IMR-90 (cell line): ENCODE measurements around the gene MDP1. TPM values are rescaled to one million over a fixed set of nuclear protein-coding genes. Genes with fewer than 3 reads are reported as not detected.

Experiments used
- ATAC-seq: fragments of 200-7000 bp; cut with Tn5 transposase; 2 replicates; pipeline ENCODE4 v1.9.1; 2020; ENCODE audit warnings: low read depth, mild to moderate bottlenecking, moderate library complexity
- BruUV-seq: library from RNA; stranded (reverse); fragments of 400-500 nt; replicated peaks from 2 replicates; lab custom pipeline; 2021; lab: Mats Ljungman, UMichigan
- CTCF ChIA-PET: fragments of 300-600 bp; formaldehyde crosslinking; extraction: SDS; loops from one replicate; lab custom pipeline; 2021; ENCODE audit warnings: antibody characterized with exemption; lab: Yijun Ruan, JAX
- POLR2A ChIA-PET: fragments of 300-600 bp; sonication (Branson Sonifier 250); formaldehyde crosslinking; loops from one replicate; lab custom pipeline; 2022; ENCODE audit warnings: antibody characterized with exemption; ENCODE audit not compliant: unreplicated experiment; lab: Charles Lee
- DNase-seq: peaks from one replicate; pipeline ENCODE4 v3.0.0; 2013
- H2AFZ ChIP-seq: replicated peaks from 2 replicates; pipeline ENCODE3; 2013; ENCODE audit warnings: low read length, mild to moderate bottlenecking; ENCODE audit not compliant: poor library complexity
- H2AK5ac ChIP-seq: 2 replicates; pipeline ENCODE4 v1.6.1; 2013; ENCODE audit warnings: low read depth, low read length, inconsistent platforms
- H2AK9ac ChIP-seq: replicated peaks from 2 replicates; pipeline ENCODE3; 2013; ENCODE audit warnings: mild to moderate bottlenecking, low read depth, low read length, moderate library complexity; ENCODE audit not compliant: poor library complexity
- H2BK120ac ChIP-seq: 2 replicates; pipeline ENCODE4 v1.6.1; 2013; ENCODE audit warnings: low read depth, low read length, inconsistent platforms
- H2BK15ac ChIP-seq: 3 replicates; pipeline ENCODE4 v1.6.1; 2013; ENCODE audit warnings: low read depth, low read length, inconsistent platforms
- H2BK20ac ChIP-seq: 2 replicates; pipeline ENCODE4 v1.6.1; 2013; ENCODE audit warnings: low read depth, mild to moderate bottlenecking, inconsistent platforms, low read length, moderate library complexity
- H2BK5ac ChIP-seq: 2 replicates; pipeline ENCODE4 v1.6.1; 2013; ENCODE audit warnings: mild to moderate bottlenecking, low read depth, low read length, inconsistent platforms; ENCODE audit not compliant: poor library complexity, severe bottlenecking
- H3K14ac ChIP-seq: replicated peaks from 2 replicates; pipeline ENCODE4 v1.6.1; 2013; ENCODE audit warnings: low read depth, low read length, inconsistent platforms
- H3K18ac ChIP-seq: 2 replicates; pipeline ENCODE4 v1.6.1; 2013; ENCODE audit warnings: low read depth, low read length, control low read depth
- H3K23ac ChIP-seq: 2 replicates; pipeline ENCODE4 v1.6.1; 2013; ENCODE audit warnings: low read depth, low read length, inconsistent platforms
- H3K27ac ChIP-seq: 2 replicates; pipeline ENCODE4 v1.5.1; 2013; ENCODE audit warnings: mild to moderate bottlenecking, control low read depth, low read length; ENCODE audit not compliant: insufficient read depth
- H3K27me3 ChIP-seq: 2 replicates; pipeline ENCODE4 v1.6.1; 2013; ENCODE audit warnings: low read length; ENCODE audit not compliant: control insufficient read depth, insufficient read depth
- H3K36me3 ChIP-seq: 2 replicates; pipeline ENCODE4 v1.6.1; 2013; ENCODE audit warnings: low read length, mixed read lengths; ENCODE audit not compliant: control insufficient read depth, insufficient read depth
- H3K4ac ChIP-seq: 2 replicates; pipeline ENCODE4 v1.6.1; 2013; ENCODE audit warnings: low read depth, low read length, inconsistent platforms
- H3K4me1 ChIP-seq: 2 replicates; pipeline ENCODE4 v1.6.1; 2013; ENCODE audit warnings: low read length, mixed read lengths; ENCODE audit not compliant: control insufficient read depth, insufficient read depth
- H3K4me2 ChIP-seq: 2 replicates; pipeline ENCODE4 v1.6.1; 2013; ENCODE audit warnings: low read depth, mild to moderate bottlenecking, control low read depth, low read length, moderate library complexity
- H3K4me3 ChIP-seq: 2 replicates; pipeline ENCODE4 v1.5.1; 2013; ENCODE audit warnings: low read depth, mild to moderate bottlenecking, control low read depth, low read length, moderate library complexity; ENCODE audit not compliant: insufficient read depth
- H3K56ac ChIP-seq: 2 replicates; pipeline ENCODE4 v1.6.1; 2013; ENCODE audit warnings: low read length, inconsistent platforms; ENCODE audit not compliant: insufficient read depth; ENCODE audit errors: extremely low read depth
- H3K79me1 ChIP-seq, 2 experiments: 2 replicates each; pipeline ENCODE4 v1.6.1; 2013; ENCODE audit warnings: low read length in 2 of 2, inconsistent platforms in 1 of 2, low read depth in 1 of 2
- H3K9ac ChIP-seq: 2 replicates; pipeline ENCODE4 v1.6.1; 2013; ENCODE audit warnings: low read depth, low read length, control low read depth
- H3K9me1 ChIP-seq: 2 replicates; pipeline ENCODE4 v1.6.1; 2013; ENCODE audit warnings: low read length, inconsistent platforms; ENCODE audit not compliant: insufficient read depth
- H3K9me3 ChIP-seq: 2 replicates; pipeline ENCODE4 v1.6.1; 2013; ENCODE audit warnings: low read length; ENCODE audit not compliant: control insufficient read depth, insufficient read depth
- H4K20me1 ChIP-seq: 2 replicates; pipeline ENCODE4 v1.6.1; 2013; ENCODE audit warnings: low read length, inconsistent platforms; ENCODE audit not compliant: insufficient read depth
- H4K5ac ChIP-seq: 2 replicates; pipeline ENCODE4 v1.6.1; 2013; ENCODE audit warnings: mild to moderate bottlenecking, low read depth, low read length, control low read depth
- H4K8ac ChIP-seq, 2 experiments: 2 replicates each; pipeline ENCODE4 v1.6.1; 2013; ENCODE audit warnings: low read depth in 2 of 2, low read length in 2 of 2, control low read depth in 1 of 2, inconsistent platforms in 1 of 2
- H4K91ac ChIP-seq: 2 replicates; pipeline ENCODE4 v1.6.1; 2013; ENCODE audit warnings: low read depth, low read length, inconsistent platforms; ENCODE audit not compliant: insufficient read depth
- BHLHE40 ChIP-seq: fragments of 150-350 bp; IDR thresholded peaks from 2 replicates; pipeline ENCODE4 v1.6.1; 2016; ENCODE audit warnings: mild to moderate bottlenecking, low read depth, low read length
- CEBPB ChIP-seq: IDR thresholded peaks from 2 replicates; pipeline ENCODE4 v1.6.1; 2012; ENCODE audit warnings: low read depth, low read length, improper control_type of control experiment
- CHD1 ChIP-seq: IDR thresholded peaks from 2 replicates; pipeline ENCODE4 v1.6.1; 2012; ENCODE audit warnings: low read depth, low read length, improper control_type of control experiment
- FOS ChIP-seq: fragments of 150-350 bp; IDR thresholded peaks from 2 replicates; pipeline ENCODE4 v1.6.1; 2016; ENCODE audit warnings: low read depth, low read length
- MAFK ChIP-seq: IDR thresholded peaks from 2 replicates; pipeline ENCODE4 v1.6.1; 2012; ENCODE audit warnings: low read depth, low read length, improper control_type of control experiment
- MAZ ChIP-seq: IDR thresholded peaks from 2 replicates; pipeline ENCODE4 v1.6.1; 2012; ENCODE audit warnings: low read depth, mild to moderate bottlenecking, low read length, improper control_type of control experiment, moderate library complexity, borderline replicate concordance
- MXI1 ChIP-seq: IDR thresholded peaks from 2 replicates; pipeline ENCODE4 v1.6.1; 2012; ENCODE audit warnings: low read depth, mild to moderate bottlenecking, low read length, moderate library complexity, borderline replicate concordance
- POLR2A ChIP-seq: IDR thresholded peaks from 2 replicates; pipeline ENCODE4 v1.6.1; 2012; ENCODE audit warnings: mild to moderate bottlenecking, low read depth, low read length
- RCOR1 ChIP-seq: IDR thresholded peaks from 2 replicates; pipeline ENCODE4 v1.6.1; 2012; ENCODE audit warnings: mild to moderate bottlenecking, low read length, improper control_type of control experiment; ENCODE audit not compliant: insufficient replicate concordance
- RFX5 ChIP-seq: IDR thresholded peaks from 2 replicates; pipeline ENCODE4 v1.8.0; 2012; ENCODE audit warnings: low read depth, mild to moderate bottlenecking, low read length, moderate library complexity
- SMC3 ChIP-seq: fragments of 150-350 bp; IDR thresholded peaks from 2 replicates; pipeline ENCODE4 v1.6.1; 2016; ENCODE audit warnings: low read depth, mild to moderate bottlenecking, antibody characterized with exemption, low read length, moderate library complexity
- WGBS, 2 experiments: methylation state at CpG; one replicate each; pipeline versions ENCODE4 v1.1.5 to v1.1.7; 2013; ENCODE audit warnings: missing lambda C conversion rate in 2 of 2; ENCODE audit not compliant: insufficient read length in 1 of 2; ENCODE audit errors: extremely low coverage in 2 of 2; 5-methylcytosine and 5-hydroxymethylcytosine counted together
- dilution Hi-C: fragments of 300-500 bp; cut with HindIII; formaldehyde crosslinking; loops from one replicate; pipeline ENCODE4 v1.14.3; 2018; ENCODE audit warnings: low sequenced_read_pairs; ENCODE audit not compliant: unreplicated experiment
- in situ Hi-C: fragments of 300-500 bp; cut with MboI; formaldehyde crosslinking; loops from 3 replicates; pipeline ENCODE4 v1.14.3; 2019; ENCODE audit warnings: low sequenced_read_pairs, inconsistent platforms, mixed read lengths
- intact Hi-C: fragments of 100-400 bp; cut with micrococcal nuclease; formaldehyde crosslinking; loops from 2 replicates; pipeline ENCODE4 v1.10.0; 2022
- polyA plus RNA-seq, 3 experiments: library from polyadenylated mRNA; depleted of rRNA; stranded (reverse); fragments of >200 nt; gene quantifications; 2 replicates each; pipeline ENCODE4 v1.2.3, GENCODE V29; 2012; ENCODE audit warnings: low replicate concordance in 1 of 3
- total RNA-seq: library from RNA; depleted of rRNA; stranded (reverse); fragments of >200 nt; gene quantifications from 2 replicates; pipeline ENCODE4 v1.2.3, GENCODE V29; 2012
- TF ChIP-seq, protein P1 (sequence below): fragments of 150-350 bp; IDR thresholded peaks from 2 replicates; pipeline ENCODE4 v1.6.1; 2017; ENCODE audit warnings: mild to moderate bottlenecking, antibody characterized with exemption, low read length, low read depth
- TF ChIP-seq, protein P2 (sequence below): fragments of 150-350 bp; IDR thresholded peaks from 2 replicates; pipeline ENCODE4 v1.6.1; 2016; ENCODE audit warnings: low read depth, mild to moderate bottlenecking, low read length, moderate library complexity, borderline replicate concordance

Gene MDP1
- total and polyA plus RNA-seq, 2 of the 4 experiments (the other 2 are of a cell fraction), result 15.1 to 17.8 TPM

DNA sequence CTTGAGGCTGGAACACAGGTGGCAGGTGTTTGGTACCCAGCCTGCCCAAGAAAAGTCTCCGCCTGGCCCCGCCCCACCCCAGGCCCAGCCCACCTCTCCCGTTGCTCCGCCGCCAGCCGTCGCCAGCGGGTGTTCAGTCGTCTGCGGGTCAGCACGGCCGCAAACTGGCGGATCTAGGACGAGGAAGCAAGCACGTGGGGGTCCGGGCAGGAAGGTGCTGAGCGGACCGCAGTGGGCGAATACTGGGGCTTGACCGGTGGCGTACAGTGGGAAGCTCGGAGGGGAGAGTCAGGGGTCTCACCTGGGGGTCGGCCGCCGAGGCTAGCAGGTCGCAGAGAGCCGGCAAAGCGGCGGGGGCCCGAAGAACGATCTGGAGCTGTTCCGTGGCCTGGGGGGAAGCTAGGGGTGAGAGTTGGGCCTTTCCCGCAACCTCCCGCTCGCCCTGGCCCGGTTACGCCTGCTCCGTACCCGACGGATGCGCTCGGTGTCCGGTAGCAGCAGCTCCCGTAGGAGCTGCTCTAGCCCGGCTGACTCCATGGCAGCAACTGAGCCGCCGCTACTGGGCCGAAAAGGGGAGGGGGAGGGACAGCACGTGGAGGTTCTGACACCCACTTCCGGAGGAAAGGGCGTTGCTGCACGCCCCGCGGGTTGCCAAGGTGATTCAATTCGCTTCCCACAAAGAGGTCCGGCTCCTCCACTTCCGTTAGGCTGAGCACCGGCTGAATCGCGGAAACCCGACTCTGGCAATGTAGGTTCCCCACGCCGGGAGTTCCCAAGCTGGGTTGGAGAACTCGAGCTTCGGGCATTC, 27.4 kb downstream of the MDP1 start, which contains the start of gene IPO4:
Gene IPO4 (minus strand): TSS at position 566 of the 808 bp plus-strand sequence. CDS start 29 bp downstream, at position 537.
- Histone ChIP-seq H4K5ac (0 out of 2 replicates have a peak within 1 kb of the TSS, but pooled peaks have one; percentile 15), H3K4me3 (peak within 1 kb of the TSS; percentile 53), H3K79me1 (peaks cover 21 to 67% of the 10 kb centered on the region in 2 experiments), H4K20me1 (no peaks in the 10 kb centered on the region), H2BK20ac (no peak within 1 kb of the TSS), H3K4me1 (peaks cover 4% of the 10 kb centered on the region), H2BK120ac (no peak within 1 kb of the TSS), H3K4ac (peak within 1 kb of the TSS; percentile 62), H3K9me1 (peaks cover 18% of the 10 kb centered on the region), H3K14ac (peak within 1 kb of the TSS; percentile 51), H3K27ac (peak within 1 kb of the TSS; percentile 48; the same call in 1 of the 2 replicates), H2BK15ac (no peak within 1 kb of the TSS), H3K18ac (no peak within 1 kb of the TSS), H3K36me3 (peaks cover 52% of the 10 kb centered on the region), H2BK5ac (peak within 1 kb of the TSS; percentile 38), H3K27me3 (no peaks in the 10 kb centered on the region), H3K9me3 (no peaks in the 10 kb centered on the region), H3K4me2 (peak within 1 kb of the TSS; percentile 78), H4K91ac (peak within 1 kb of the TSS; percentile 53), H3K23ac (peak within 1 kb of the TSS; percentile 74; the same call in 1 of the 2 replicates), H2AFZ (peak within 1 kb of the TSS; percentile 96), H2AK5ac (peak within 1 kb of the TSS; percentile 73), H2AK9ac (peak within 1 kb of the TSS; percentile 99), H4K8ac (peak within 1 kb of the TSS; percentile 6 to 89; a peak in 2 of 4 replicates), H3K56ac (0 out of 2 replicates have a peak within 1 kb of the TSS, but pooled peaks have one; percentile 11), H3K9ac (peak within 1 kb of the TSS; percentile 61)
- intact Hi-C loops, result no loop called here
- dilution Hi-C loops, result no loop called here
- POLR2A ChIA-PET, result interaction anchor here (0.6 kb wide), 2 partner anchors 8 to 109 kb away, joined by 3 read pairs; no protein-coding TSS in a partner anchor
- BruUV-seq, result no TSS peak
- ATAC-seq (peak; percentile 96), DNase-seq (peak; percentile 98)
- in situ Hi-C loops, result no loop called here
- CTCF ChIA-PET, result interaction anchor here (0.6 to 1.3 kb wide), 2 partner anchors 12 to 109 kb away, joined by 3 to 4 read pairs; no protein-coding TSS in a partner anchor
- WGBS, 2 experiments, result 0% methylated on average over 24 of the region's 65 CpGs; no CpG with 5 or more reads in 1 of the 2 experiments
- TF ChIP-seq MAZ, result peak; percentile 89
- peak; percentile 100 for TF ChIP-seq MXI1
- no peak for TF ChIP-seq FOS
- TF ChIP-seq, protein P1, sequence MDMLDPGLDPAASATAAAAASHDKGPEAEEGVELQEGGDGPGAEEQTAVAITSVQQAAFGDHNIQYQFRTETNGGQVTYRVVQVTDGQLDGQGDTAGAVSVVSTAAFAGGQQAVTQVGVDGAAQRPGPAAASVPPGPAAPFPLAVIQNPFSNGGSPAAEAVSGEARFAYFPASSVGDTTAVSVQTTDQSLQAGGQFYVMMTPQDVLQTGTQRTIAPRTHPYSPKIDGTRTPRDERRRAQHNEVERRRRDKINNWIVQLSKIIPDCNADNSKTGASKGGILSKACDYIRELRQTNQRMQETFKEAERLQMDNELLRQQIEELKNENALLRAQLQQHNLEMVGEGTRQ, result peak; percentile 92
- no peak for TF ChIP-seq MAFK
- peak; percentile 26; the same call in 1 of the 2 replicates for TF ChIP-seq CEBPB
- peak; percentile 95 for TF ChIP-seq BHLHE40
- TF ChIP-seq, protein P2, sequence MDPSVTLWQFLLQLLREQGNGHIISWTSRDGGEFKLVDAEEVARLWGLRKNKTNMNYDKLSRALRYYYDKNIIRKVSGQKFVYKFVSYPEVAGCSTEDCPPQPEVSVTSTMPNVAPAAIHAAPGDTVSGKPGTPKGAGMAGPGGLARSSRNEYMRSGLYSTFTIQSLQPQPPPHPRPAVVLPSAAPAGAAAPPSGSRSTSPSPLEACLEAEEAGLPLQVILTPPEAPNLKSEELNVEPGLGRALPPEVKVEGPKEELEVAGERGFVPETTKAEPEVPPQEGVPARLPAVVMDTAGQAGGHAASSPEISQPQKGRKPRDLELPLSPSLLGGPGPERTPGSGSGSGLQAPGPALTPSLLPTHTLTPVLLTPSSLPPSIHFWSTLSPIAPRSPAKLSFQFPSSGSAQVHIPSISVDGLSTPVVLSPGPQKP, result peak; percentile 80; the same call in 1 of the 2 replicates
- TF ChIP-seq SMC3, result peak; percentile 20; the same call in 1 of the 2 replicates
- no peak for TF ChIP-seq CHD1
- no peak for TF ChIP-seq RFX5
- peak; percentile 90 for TF ChIP-seq POLR2A
- no peak for TF ChIP-seq RCOR1
